SHP77 treated with DMSO at 0.1 percent for 48 hours (cell line): ENCODE measurements around the gene ADRB1.

Source experiments
- DNase-seq: peaks from one replicate; lab custom pipeline; 2025; lab: John Stamatoyannopoulos, UW

ADRB1 gene

GRCh38 chr10:114043532-114044246 is at the start of gene ADRB1:
Gene ADRB1 (plus strand): TSS chr10:114043866. CDS start chr10:114044133, 267 bp downstream.
- no peak for DNase-seq

DNA sequence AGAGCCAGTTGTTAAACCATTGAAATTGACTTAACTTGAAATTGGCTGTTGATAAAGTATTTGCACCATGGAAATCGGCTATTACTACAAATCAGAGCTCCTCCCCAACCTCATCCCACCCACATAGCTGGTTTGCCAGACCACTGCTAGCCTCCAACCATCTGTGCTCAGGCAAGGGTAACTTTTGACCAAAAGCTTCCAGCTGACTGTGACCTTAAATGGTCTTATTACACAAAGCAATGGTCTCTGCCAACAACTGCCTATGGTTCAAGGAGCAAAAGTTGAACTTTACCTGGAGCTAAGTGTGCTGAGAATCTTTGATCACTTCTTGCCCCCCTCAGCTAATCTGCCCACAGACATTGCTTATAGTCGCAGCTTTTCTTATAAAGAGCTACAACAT is 48.5 kb upstream of the ADRB1 start:
- no peak for DNase-seq

GRCh38 chr10:113997428-113997827 is 46.2 kb upstream of the ADRB1 start:
- no peak for DNase-seq

- DNase-seq = no peak
Observed at GRCh38 chr10:113999531-113999930, 44.1 kb upstream of the ADRB1 start.

DNA sequence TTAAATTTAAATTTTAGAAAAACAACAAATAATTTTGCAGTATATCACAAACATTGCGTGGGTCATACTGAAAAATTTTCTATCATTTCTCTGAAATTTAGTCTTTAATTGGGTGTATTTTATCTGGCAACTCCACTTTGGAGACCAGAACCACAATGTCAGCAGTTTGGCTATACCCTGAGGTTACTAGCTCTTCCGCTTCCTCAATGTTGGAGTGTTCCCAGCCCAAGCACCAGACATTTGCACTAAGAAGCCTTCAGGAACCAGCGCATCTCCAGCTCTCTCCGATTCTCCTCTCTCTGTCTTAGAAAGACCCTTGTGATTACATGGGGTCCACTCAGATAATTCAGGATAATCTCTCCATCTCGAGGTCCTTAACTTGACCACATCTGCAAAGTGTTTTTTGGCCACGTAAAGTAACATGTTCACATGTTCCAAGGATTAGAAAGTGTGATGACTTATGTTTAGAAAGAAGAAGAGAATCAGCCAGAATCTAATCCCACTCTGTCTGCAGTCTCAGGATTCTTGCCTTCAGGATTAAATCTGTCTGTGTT is 43.1 kb upstream of the ADRB1 start:
- DNase-seq = no peak

DNA sequence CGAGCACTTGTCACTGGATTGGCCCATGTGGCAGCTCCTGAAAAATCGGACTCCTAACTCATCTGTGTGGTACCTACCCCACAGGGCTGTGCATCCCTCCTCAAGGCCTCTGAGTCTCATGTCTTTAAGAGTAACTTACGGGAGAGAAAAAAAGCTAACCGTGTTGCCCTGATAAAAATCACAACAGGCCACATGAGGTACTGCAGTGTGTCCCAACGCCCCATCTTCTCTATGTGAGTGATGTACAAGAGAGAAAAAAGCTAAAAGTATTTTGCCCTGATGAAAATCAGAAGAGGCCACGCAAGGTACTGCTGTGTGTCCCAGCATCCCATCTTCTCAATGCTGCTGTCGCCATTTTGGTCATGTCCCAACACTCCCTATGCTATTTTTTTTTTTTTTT is 41.2 kb upstream of the ADRB1 start:
- DNase-seq = no peak

- no peak for DNase-seq
Observed at GRCh38 chr10:114003161-114003941, 40.3 kb upstream of the ADRB1 start.

DNA sequence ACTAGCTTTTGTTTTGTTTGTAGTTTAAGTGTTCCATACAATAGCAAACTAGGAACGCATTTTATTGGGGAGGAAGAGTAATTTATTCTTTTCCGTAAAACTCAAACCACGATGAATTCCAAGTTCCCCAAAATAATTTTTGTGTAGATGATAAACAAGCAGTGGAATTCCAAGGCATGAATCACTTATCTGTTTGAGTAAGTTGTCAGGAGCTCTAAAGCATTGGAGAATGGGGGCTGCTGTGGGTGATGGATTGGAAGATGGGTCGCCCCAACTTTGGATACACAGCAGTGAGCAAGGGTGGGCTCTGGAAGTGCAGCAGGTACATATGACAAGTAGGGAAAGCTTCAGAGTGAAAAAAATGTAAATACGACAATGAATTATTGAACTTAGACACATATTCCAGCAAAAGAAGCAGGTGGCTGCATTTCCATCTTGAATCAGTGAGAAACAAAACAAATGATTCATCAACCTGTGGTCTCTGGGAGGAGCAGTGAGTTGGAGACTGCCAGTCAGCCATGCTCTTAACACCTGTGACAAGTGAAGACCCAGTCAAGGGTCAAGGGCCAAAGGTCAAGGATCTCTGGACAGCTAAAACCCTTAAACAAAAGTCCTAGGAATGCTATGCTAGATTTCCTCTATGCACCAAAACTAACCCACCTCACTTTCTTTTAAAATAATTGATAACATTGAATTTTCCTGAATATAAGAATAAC is 34.2 kb upstream of the ADRB1 start:
- no peak for DNase-seq

GRCh38 chr10:114010316-114010715 is 33.4 kb upstream of the ADRB1 start:
- no peak for DNase-seq

DNA sequence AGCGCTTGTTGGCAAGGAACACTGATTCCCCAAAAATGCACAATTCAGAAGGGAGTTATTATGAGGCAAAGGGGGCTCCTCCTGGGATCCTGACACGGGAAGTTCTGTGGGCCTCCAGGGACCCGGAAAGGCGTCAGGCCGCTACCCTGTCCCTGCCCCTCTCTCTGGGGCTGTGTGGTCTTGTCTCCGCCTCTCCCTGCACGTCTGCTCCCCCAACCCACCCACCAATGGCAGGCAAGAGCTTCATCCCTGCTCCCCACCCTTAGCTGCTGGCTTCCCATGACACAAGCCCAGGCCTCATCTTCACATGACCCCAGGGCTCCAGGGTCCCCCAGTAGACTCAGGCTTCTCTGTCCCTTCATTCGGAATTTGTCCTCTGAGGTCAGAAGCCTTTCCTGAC is 31.0 kb upstream of the ADRB1 start:
- no peak for DNase-seq

DNA sequence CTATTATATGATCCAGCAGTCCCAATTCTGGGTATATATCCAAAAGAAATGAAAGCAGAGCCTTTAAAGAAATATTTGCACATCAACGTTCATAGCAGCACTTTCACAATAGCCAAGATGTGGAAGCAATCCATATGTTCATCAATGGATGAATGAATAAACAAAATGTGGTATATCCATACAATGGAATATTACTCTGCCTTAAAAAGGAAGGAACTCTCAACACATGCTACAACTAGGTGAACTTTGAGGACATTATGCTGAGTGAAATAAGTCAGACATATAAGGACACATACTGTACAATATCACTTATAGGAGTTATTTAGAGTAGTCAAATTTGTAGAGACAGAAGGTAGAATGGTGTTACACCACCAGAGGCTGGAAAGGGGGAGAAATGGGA is 28.0 kb upstream of the ADRB1 start:
- DNase-seq = no peak

GRCh38 chr10:114017271-114017670 is 26.4 kb upstream of the ADRB1 start:
- no peak for DNase-seq

DNA sequence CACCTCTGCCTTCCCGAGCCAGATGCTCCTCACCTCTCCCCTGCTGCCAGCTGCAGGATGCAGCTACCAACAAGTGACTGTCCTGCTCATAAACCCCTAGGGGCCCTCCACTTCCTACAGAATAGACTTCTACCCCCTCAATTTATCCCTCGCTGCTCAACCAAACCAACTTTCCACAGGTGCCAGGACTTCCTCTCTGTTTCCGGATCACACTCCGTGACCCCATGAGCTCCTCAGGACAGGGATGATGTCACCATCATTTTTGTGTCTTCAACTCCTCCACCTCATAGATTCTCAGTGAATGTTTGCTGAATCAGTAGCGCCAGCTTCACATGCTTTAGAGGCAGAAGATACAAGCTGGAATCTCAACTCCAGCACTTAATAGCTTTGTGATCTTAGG is 25.8 kb upstream of the ADRB1 start:
- DNase-seq = no peak

GRCh38 chr10:114019226-114019625 is 24.4 kb upstream of the ADRB1 start:
- no peak for DNase-seq

DNA sequence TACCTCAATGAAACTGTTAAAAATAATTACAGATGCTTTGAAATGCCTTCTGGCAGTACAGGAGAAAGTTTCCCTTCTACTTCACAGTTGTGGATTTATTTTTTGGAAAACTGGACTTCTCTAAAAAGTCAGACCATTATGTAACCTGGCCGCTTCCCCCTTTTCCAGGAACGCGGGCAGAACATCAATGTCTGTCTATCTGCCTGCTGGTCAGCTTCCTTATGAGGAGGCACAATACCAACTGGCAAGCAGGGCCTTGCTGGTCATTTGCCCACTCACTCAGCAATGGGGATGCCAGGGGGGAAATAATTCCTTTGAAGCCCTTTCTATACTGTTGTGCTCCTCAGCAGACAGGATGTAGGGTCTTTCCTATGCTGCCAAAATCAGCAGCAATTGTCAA is 22.5 kb upstream of the ADRB1 start:
- no peak for DNase-seq

GRCh38 chr10:114021717-114022680 is 21.7 kb upstream of the ADRB1 start:
- DNase-seq = no peak

DNA sequence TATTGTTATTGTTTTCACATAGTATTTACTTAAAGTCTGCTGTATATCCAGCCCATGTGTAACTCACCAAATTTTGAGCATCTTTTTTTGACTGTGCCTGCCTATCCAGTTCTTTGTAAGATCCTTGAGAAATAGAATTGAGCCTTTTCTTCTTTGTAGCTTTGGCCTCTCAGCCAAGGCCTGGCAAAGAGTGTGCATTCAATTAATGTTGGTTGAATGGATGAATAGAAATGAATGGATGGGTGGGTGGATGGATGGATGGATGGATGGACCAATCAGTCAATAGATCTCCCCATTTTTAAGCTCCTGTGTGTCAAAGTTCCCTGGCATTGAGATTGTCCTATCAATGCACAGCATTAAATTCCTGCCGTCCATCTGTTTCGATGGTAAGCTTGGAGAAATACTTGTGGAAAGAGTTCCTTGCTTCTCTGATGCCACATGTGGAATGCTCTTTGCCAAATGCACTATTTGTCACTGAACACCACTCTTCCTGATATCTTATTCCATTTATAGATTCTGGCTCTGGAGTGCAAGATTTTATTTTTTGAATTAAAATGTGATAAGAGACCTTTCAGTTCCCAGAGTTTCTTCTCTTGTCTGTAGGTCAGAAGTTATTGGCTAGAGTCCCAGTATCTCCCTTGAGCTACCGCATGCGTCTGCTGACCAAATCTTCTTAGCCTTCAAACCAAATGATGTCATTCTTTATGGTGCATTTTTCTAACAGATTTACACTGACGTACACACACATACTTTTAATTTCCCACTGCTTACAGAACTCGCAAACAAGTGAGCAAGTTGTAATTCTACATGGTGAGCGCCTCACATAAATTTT is 20.7 kb upstream of the ADRB1 start:
- no peak for DNase-seq

DNA sequence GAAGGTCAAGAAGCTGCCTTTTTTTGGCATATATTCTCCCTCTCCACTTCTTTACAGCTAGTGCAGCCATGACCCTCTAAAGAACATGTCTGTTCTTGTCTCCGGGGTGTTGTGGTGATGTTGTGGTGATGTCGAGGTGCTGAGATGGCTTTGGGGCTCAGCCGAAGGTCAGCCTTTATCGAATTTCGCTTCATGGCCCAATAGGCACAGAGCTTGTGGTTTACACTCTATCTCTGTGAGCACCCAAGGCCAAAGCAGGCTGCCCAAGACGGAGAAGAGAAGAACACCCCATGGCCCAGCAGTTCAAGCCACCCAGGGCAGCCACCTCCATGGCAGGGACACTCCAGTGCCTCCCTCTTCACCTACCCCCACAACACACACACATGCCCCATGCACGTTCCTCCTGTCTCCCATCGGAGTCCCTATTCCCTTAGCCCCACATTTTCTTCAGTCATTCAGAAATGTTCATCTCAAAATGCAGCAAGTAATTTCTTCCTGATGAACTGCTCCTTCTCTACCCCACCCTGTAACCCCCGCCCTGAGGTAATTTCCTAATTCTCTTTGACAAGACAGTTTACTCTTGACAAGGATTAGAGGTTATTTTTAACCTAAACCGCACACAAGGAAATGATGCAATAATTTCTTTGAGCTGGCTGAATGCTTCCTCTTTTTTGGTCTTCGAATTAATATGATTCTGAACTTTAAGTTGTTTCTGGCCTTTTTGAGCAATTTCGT is 18.6 kb upstream of the ADRB1 start:
- no peak for DNase-seq

DNA sequence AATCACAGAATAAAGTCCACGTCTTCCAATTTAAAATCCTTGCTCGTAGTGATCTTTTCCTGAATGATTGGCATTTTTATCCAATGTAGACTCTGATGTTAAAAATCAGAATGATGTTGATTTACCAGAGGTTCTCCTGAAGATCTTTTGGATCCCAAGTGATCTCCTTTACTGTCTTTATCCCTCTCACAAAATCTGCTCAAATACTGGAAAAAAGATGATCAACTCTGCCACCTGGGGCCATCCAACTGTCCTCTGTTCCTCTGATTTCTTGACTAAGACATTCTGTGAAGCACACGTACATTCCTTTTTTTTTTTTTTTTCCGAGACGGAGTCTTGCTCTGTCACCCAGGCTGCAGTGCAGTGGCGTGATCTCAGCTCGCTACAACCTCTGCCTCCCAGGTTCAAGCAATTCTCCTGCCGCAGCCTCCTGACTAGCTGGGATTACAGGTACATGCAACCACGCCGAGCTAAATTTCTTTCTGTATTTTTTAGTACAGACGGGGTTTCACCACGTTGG is 18.0 kb upstream of the ADRB1 start:
- DNase-seq = no peak
